GM04504 (cell line): ENCODE results near the gene CNPY2.
"Not testable (repeated sequence)": the region's sequence is repeated elsewhere in the genome, so short reads cannot be mapped to it uniquely, and the experiment has no call there.

Experiments
- DNase-seq: peaks from one replicate; pipeline ENCODE4 v3.0.0-alpha.2; 2012; ENCODE audit warnings: low read depth

CNPY2 gene

GRCh38 chr12:56333679-56334489, 18.1 kb upstream of the CNPY2 start, which contains the start of gene PAN2:
Gene PAN2 (minus strand): TSS chr12:56334000. CDS start chr12:56333094, 906 bp downstream.
- peak; percentile 93 for DNase-seq

DNA sequence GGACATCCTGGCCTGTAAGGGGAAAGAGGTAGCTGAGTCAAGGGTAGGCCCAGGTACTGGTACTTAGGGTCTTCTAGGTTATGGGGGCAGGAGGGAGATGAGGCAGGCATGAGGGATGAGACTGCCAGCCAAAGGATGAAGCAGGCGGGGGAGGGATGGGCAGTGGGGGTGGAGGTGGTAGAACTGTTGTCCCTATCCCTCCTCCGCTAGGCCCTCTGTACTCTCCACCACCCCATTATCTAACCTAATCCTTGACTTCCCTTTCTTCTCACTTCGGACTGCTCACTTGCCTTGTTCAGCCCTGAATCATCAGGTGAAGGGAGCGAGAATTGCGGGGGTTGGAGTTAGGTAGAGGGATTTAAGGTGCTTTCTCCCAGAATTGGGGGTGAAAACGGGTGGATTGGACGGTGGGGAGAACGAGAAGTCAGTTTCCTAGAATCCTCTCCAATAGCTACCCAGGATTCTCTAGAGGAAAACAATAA, 17.4 kb upstream of the CNPY2 start:
- no peak for DNase-seq

DNA sequence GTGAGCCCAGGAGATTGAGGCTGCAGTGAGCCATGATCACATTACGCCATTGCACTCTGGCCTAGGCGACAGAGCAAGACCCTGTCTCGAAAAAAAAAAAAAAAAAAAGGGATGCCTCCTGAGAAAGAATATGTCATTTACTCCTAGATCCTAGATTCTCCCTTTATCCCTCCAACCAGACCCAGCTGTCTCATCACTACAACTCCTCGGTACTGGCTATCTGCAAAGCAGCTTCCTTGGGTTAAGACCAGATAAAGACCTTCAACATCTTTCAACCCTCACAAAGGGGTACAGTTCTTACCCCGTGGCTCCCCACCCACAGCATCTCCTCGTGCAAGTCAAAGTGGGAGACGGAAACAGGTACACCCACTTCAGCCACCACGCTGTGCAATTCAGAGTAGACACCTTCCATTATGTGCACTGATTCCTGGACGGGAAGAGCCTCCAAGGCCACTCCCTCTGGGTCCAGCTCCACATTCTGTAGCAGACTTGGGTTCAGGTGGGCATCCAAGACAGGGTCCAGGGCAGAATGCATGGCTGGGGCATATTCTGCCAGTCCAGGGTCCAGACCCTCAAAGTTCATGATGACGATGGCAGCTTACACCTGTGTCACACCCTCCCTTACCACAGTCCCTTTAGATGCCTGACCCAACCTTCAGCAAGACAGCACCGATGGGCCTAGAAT, 16.9 kb upstream of the CNPY2 start:
- no peak for DNase-seq

- DNase-seq, result no peak
Measured at GRCh38 chr12:56330936-56331490, 15.2 kb upstream of the CNPY2 start.

- no peak for DNase-seq
Measured at GRCh38 chr12:56326533-56326932, 10.7 kb upstream of the CNPY2 start.

DNA sequence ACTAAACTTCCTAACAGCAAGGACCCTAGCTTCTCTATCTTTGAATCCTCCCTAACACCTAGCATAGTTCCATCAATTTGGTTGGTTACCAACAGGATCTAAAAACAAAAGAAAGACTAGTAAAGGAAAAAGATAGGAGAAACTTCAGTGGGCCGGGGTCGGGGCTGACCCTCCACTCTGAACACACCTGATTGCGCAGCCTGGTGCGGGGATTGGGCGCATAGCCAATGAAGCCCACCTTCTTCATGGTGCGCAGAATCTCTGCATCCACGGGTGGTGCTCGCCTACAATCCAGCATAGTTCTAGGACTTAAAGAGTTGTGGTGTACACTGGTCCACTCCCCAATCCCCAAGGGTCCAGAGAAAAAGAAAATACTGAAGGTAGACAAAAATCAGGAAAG, 10.3 kb upstream of the CNPY2 start:
- DNase-seq, result no peak

DNA sequence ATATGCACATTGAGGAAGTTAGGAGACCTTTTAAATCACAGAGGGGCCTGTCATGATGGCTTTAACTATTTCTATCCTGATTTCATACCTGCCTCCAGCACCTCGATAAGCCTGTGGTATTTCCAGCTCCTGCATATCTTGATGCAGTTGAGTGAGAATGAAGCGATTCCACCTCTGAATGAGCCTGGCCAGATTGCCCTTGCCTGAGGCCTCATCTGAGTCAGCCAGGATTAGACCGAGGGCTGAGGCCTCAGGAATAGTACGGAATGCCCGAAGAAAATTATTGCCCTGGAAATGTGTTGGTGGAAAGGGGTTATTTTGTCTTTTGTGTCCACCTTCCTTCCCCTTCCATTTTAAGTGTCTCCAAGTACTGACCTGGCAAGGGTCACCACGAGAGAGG, 8.4 kb upstream of the CNPY2 start:
- DNase-seq, result no peak

DNA sequence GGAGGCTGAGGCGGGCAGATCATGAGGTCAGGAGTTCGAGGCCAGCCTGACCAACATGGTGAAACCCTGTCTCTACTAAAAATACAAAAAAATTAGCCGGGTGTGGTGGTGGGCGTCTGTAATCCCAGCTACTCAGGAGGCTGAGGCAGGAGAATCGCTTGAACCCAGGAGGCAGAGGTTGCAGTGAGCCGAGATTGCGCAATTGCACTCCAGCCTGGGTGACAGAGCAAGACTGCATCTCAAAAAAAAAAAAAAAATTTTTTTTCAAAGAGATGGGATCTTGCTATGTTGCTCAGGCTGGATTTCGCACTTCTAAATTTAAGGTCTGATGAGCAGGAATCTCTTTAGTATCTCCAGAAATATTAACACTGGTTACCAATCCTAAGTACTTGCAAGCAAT, 5.8 kb upstream of the CNPY2 start:
- DNase-seq, result not testable (repeated sequence)

- DNase-seq, result no peak
Measured at GRCh38 chr12:56321027-56321426, 5.2 kb upstream of the CNPY2 start.

- no peak for DNase-seq
Measured at GRCh38 chr12:56317675-56318074, 1.9 kb upstream of the CNPY2 start.

- DNase-seq, result no peak
Measured at GRCh38 chr12:56315249-56315621, 553 bp downstream of the CNPY2 start.

- DNase-seq, result no peak
Measured at GRCh38 chr12:56311003-56311402, 4.8 kb downstream of the CNPY2 start.

GRCh38 chr12:56308714-56309113, 7.1 kb downstream of the CNPY2 start:
- no peak for DNase-seq

- DNase-seq, result no peak
Measured at GRCh38 chr12:56307221-56307965, 8.4 kb downstream of the CNPY2 start.

DNA sequence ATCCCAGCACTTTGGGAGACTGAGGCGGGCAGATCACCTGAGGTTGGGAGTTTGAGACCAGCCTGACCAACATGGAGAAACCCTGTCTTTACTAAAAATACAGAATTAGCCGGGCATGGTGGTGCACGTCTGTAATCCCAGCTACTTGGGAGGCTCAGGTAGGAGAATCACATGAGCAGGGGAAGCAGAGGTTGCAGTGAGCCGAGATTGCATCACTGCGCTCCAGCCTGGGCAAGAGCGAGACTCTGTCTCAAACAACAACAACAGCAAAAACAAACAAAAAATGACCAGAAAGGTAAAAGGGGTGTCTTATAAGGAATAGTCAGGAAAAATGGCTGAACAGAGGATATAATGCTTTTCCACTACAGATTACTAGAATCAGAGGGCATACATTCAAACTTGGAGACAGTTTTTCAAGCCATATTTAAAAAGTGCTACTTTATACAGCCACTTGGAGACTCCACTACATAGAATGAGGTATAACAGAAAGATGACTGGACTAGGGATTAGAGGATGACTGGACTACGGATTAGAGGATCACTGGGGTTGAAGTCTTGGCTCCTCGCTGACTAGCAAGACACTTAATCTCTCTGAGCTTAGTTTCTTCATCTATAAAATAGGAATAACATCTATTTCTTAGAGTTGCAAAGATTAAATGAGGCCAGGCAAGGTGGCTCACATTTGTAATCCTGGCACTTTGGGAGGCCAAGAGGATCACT, 10.8 kb downstream of the CNPY2 start:
- no peak for DNase-seq

DNA sequence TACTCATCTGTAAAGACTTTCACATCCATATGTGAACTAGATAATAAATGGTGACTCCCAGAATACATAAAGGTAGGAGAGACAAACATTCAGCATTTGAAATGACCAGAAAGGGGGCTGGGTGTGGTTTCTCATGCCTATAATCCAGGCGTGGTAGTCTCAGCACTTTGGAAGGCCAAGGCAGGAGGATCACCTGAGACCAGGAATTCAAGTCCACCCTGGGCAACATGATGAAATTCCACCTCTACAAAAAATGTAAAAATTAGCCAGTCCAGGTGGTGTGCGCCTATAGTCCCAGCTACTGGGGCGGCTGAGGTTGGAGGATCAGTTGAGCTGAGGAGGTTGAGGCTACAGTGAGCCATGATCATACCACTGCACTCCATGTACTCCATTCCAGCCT, 11.5 kb downstream of the CNPY2 start:
- DNase-seq, result no peak

DNA sequence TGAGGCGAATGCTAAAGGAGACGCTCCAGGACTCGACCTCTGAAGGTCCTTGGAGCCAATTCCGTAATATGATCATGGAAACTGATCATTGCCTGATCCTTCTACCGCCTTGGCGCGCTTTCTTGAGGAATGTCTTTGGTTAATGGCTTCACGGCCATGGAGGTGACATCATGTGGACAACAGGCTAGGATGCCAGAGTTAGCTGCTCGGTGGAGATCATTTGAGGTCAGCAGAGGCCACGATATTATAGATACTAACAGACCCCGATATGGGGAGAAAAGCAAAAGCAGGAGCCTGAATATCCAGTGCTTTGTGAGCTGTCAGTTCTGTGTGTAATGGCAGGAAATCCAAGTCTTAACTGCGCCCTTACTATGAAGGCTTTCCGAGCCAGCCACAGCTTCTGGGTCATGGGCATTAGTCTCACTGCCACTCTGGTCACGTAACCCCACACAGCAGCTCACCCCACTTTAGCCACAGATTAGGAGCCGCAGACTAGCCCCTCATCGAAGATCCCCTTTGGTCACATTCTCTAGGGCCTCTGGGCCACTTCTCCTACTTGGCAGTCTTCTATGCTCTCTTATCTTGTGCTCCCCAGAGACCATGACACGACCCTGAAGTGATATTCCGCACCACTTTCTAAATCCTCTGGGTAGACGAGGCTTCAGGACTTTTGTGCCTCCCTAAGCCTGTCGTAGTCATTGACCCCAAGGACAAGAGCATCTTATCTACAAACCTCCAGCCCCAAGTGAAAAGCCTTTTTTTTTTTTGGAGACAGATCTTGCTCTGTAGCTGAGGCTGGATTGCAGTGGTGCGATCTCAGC, 14.9 kb downstream of the CNPY2 start:
- DNase-seq, result no peak

- peak; percentile 96 for DNase-seq
Measured at GRCh38 chr12:56299853-56300643, 15.7 kb downstream of the CNPY2 start, which contains the start of gene CS. Gene CS (minus strand): TSS chr12:56300330. CDS start chr12:56300201, 129 bp downstream.

GRCh38 chr12:56299308-56299852, 16.4 kb downstream of the CNPY2 start:
- DNase-seq, result no peak

GRCh38 chr12:56298828-56299227, 17.0 kb downstream of the CNPY2 start:
- DNase-seq, result no peak
